Neural crest cell (in vitro differentiated cells): ENCODE results near the gene HOXB4. TPM values are rescaled to one million over a fixed set of nuclear protein-coding genes. Genes with fewer than 3 reads are reported as not detected.

Experiments used
- DNase-seq: peaks from one replicate; pipeline ENCODE4 v3.0.0; 2021; ENCODE audit warnings: low read depth, mixed read lengths, low spot score
- H3K27ac Mint-ChIP-seq: one replicate; pipeline ENCODE4 v1.8.0; 2021; ENCODE audit warnings: mild to moderate bottlenecking, mixed read lengths; ENCODE audit not compliant: unreplicated experiment
- H3K27me3 Mint-ChIP-seq: 2 replicates; pipeline ENCODE4 v1.8.0; 2021; ENCODE audit warnings: low read depth, mild to moderate bottlenecking, mixed read lengths
- H3K36me3 Mint-ChIP-seq: 2 replicates; pipeline ENCODE4 v1.8.0; 2021; ENCODE audit warnings: low read depth, mild to moderate bottlenecking, mixed read lengths
- H3K4me1 Mint-ChIP-seq: 2 replicates; pipeline ENCODE4 v1.8.0; 2021; ENCODE audit warnings: mixed read lengths
- H3K4me3 Mint-ChIP-seq: one replicate; pipeline ENCODE4 v1.8.0; 2021; ENCODE audit warnings: mild to moderate bottlenecking, mixed read lengths
- H3K9me3 Mint-ChIP-seq: 2 replicates; pipeline ENCODE4 v1.8.0; 2021; ENCODE audit warnings: mixed read lengths
- total RNA-seq: library from RNA; stranded (reverse); gene quantifications from 2 replicates; pipeline ENCODE4 v1.2.1, GENCODE V29; 2021
- TF ChIP-seq, protein P1 (sequence below): fragments of 200-600 bp; sonication (generic); conservative IDR thresholded peaks from 2 replicates; pipeline ENCODE4 v1.5.0; 2021; ENCODE audit warnings: antibody characterized with exemption, mild to moderate bottlenecking

The HOXB4 gene
- total RNA-seq, 1 donor from 2014 or later, result 5.0 TPM

- TF ChIP-seq, protein P1, sequence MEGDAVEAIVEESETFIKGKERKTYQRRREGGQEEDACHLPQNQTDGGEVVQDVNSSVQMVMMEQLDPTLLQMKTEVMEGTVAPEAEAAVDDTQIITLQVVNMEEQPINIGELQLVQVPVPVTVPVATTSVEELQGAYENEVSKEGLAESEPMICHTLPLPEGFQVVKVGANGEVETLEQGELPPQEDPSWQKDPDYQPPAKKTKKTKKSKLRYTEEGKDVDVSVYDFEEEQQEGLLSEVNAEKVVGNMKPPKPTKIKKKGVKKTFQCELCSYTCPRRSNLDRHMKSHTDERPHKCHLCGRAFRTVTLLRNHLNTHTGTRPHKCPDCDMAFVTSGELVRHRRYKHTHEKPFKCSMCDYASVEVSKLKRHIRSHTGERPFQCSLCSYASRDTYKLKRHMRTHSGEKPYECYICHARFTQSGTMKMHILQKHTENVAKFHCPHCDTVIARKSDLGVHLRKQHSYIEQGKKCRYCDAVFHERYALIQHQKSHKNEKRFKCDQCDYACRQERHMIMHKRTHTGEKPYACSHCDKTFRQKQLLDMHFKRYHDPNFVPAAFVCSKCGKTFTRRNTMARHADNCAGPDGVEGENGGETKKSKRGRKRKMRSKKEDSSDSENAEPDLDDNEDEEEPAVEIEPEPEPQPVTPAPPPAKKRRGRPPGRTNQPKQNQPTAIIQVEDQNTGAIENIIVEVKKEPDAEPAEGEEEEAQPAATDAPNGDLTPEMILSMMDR, result no peak
- H3K4me3 Mint-ChIP-seq, result peak within 1 kb of the TSS; percentile 92
- no peaks in the 10 kb centered on the region for H3K9me3 Mint-ChIP-seq
- DNase-seq, result no peak
- H3K4me1 Mint-ChIP-seq, result peaks cover 26% of the 10 kb centered on the region
- H3K27me3 Mint-ChIP-seq, result peaks cover 100% of the 10 kb centered on the region
- peaks cover 12% of the 10 kb centered on the region for H3K36me3 Mint-ChIP-seq
- H3K27ac Mint-ChIP-seq, result peak within 1 kb of the TSS; percentile 82
These were observed 11.9 kb upstream of the HOXB4 start, which contains the start of gene HOXB3 for GRCh38 chr17:48589831-48590606. HOXB3 (minus strand) TSS chr17:48590241; CDS start chr17:48552474, 37,767 bp downstream.

- peaks cover 30% of the 10 kb centered on the region for H3K4me1 Mint-ChIP-seq
- H3K9me3 Mint-ChIP-seq, result no peaks in the 10 kb centered on the region
- H3K27ac Mint-ChIP-seq, result peak overlapping the region; percentile 28
- peak overlapping the region; percentile 92 for H3K4me3 Mint-ChIP-seq
- TF ChIP-seq, protein P1, result no peak
- H3K27me3 Mint-ChIP-seq, result peaks cover 100% of the 10 kb centered on the region
- DNase-seq, result no peak
- H3K36me3 Mint-ChIP-seq, result peaks cover 12% of the 10 kb centered on the region
These were observed 11.1 kb upstream of the HOXB4 start for GRCh38 chr17:48589060-48589830.

- peaks cover 10% of the 10 kb centered on the region for H3K36me3 Mint-ChIP-seq
- no peaks in the 10 kb centered on the region for H3K9me3 Mint-ChIP-seq
- no peak for DNase-seq
- TF ChIP-seq, protein P1, result no peak
- peaks cover 29% of the 10 kb centered on the region for H3K4me1 Mint-ChIP-seq
- peak overlapping the region; percentile 92 for H3K4me3 Mint-ChIP-seq
- H3K27ac Mint-ChIP-seq, result no peak overlapping the region
- H3K27me3 Mint-ChIP-seq, result peaks cover 100% of the 10 kb centered on the region
These were observed 10.4 kb upstream of the HOXB4 start for GRCh38 chr17:48588528-48588927.

DNA sequence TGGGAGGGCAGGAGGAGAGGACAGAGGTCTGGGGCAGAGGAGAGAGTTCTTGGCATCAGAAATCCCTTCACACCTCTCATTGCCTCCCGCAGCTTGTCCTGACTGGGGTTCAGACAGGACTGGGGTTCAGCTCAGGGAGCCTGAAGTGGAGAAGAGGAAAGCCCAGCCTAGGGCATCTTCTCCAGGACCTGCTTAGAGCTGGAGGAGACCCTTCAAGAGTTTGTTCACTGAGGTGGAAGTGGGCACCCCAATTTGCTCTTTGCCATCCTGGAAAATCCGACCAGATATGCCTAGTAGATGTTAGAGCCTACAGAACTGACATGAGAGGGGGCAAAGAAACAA lies 9.9 kb upstream of the HOXB4 start:
- peaks cover 100% of the 10 kb centered on the region for H3K27me3 Mint-ChIP-seq
- no peaks in the 10 kb centered on the region for H3K9me3 Mint-ChIP-seq
- TF ChIP-seq, protein P1, result no peak
- H3K27ac Mint-ChIP-seq, result no peak overlapping the region
- peak overlapping the region; percentile 92 for H3K4me3 Mint-ChIP-seq
- peaks cover 26% of the 10 kb centered on the region for H3K4me1 Mint-ChIP-seq
- peaks cover 12% of the 10 kb centered on the region for H3K36me3 Mint-ChIP-seq
- DNase-seq, result no peak

GRCh38 chr17:48587276-48588073 lies 9.3 kb upstream of the HOXB4 start:
- peaks cover 100% of the 10 kb centered on the region for H3K27me3 Mint-ChIP-seq
- peak overlapping the region; percentile 92 for H3K4me3 Mint-ChIP-seq
- DNase-seq, result no peak
- H3K27ac Mint-ChIP-seq, result no peak overlapping the region
- H3K36me3 Mint-ChIP-seq, result peaks cover 9% of the 10 kb centered on the region
- H3K9me3 Mint-ChIP-seq, result no peaks in the 10 kb centered on the region
- TF ChIP-seq, protein P1, result no peak
- H3K4me1 Mint-ChIP-seq, result peaks cover 22% of the 10 kb centered on the region
